ENCODE data around the gene PLEKHG4B. TPM values are rescaled to one million over a fixed set of nuclear protein-coding genes. Genes with fewer than 3 reads are reported as not detected.

The PLEKHG4B gene
- total RNA-seq, 4 donors from 2014 or later, result 5.5 to 10.9 (median 7.1) TPM

DNA sequence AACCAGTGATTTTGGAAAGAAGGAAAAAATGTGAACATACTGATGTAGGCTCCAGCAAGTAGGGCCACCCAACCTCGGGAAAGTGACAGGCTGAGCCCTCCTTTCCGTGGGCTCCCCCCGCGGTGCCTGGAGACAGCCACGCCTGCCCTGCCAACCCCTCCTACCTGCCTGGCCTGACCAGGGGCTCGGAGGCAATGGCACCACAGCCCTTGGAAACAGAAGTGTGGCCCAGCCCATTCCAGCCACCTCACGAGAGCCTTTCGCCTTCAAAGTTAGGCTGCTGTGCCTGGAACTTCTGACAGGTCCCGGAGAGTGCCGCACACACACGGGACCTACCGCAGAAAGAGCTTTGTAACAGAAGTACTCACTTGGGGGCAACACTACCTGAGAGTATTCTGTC, 49.8 kb downstream of the PLEKHG4B start:
- Histone ChIP-seq H3K4me1 (no peaks in the 10 kb centered on the region), H3K4me3 (replicated peaks in 1 of 3) (no peak overlapping the region), H3K36me3 (no peaks in the 10 kb centered on the region), H3K27ac (no peak overlapping the region), H3K9me3 (no peaks in the 10 kb centered on the region), H3K27me3 (no peaks in the 10 kb centered on the region)
- DNase-seq, result no peak
- 86 to 93% methylated on average over 11 to 12 of the region's 12 CpGs for WGBS, 2 donors
- TF ChIP-seq, protein P1, sequence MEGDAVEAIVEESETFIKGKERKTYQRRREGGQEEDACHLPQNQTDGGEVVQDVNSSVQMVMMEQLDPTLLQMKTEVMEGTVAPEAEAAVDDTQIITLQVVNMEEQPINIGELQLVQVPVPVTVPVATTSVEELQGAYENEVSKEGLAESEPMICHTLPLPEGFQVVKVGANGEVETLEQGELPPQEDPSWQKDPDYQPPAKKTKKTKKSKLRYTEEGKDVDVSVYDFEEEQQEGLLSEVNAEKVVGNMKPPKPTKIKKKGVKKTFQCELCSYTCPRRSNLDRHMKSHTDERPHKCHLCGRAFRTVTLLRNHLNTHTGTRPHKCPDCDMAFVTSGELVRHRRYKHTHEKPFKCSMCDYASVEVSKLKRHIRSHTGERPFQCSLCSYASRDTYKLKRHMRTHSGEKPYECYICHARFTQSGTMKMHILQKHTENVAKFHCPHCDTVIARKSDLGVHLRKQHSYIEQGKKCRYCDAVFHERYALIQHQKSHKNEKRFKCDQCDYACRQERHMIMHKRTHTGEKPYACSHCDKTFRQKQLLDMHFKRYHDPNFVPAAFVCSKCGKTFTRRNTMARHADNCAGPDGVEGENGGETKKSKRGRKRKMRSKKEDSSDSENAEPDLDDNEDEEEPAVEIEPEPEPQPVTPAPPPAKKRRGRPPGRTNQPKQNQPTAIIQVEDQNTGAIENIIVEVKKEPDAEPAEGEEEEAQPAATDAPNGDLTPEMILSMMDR (IDR thresholded peaks at IDR 0.05), result no peak
- no peak for TF ChIP-seq POLR2A (IDR thresholded peaks at IDR 0.05)
- intact Hi-C loops (cut with DNase I), result no loop called here

DNA sequence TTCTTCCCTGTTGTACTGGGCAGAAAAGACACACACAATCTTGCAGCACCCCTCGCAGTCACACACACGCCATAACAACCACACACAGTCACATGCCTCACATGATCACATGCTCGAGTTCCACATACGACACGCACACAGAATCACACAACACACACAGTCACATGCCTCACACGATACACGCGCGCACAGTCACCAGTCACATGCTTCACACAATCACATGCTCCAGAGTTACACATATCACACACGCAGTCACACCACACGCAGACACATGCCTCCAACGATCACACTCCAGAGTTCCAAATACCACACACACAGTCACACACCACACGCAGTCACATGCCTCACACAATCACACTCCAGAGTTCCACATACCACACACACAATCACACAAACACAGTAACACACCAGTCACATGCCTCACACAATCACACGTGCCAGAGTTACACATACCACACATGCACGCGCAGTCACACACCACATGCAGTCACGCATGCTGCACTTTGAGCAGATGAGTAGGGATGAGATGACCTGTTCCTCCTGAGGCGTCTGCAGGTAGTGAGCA, 50.4 kb downstream of the PLEKHG4B start:
- no peak overlapping the region for H3K4me3 ChIP-seq (replicated peaks in 1 of 3)
- no peaks in the 10 kb centered on the region for H3K9me3 ChIP-seq
- no peaks in the 10 kb centered on the region for H3K27me3 ChIP-seq
- DNase-seq, result no peak
- no peak for TF ChIP-seq POLR2A (IDR thresholded peaks at IDR 0.05)
- TF ChIP-seq, protein P1 (IDR thresholded peaks at IDR 0.05), result no peak
- intact Hi-C loops (cut with DNase I), result no loop called here
- peaks cover 0 to 4% of the 10 kb centered on the region in 2 donors for H3K36me3 ChIP-seq
- H3K4me1 ChIP-seq, result no peaks in the 10 kb centered on the region
- no peak overlapping the region for H3K27ac ChIP-seq
- WGBS, 2 donors, result 93 to 96% methylated on average over 18 of the region's 18 CpGs

DNA sequence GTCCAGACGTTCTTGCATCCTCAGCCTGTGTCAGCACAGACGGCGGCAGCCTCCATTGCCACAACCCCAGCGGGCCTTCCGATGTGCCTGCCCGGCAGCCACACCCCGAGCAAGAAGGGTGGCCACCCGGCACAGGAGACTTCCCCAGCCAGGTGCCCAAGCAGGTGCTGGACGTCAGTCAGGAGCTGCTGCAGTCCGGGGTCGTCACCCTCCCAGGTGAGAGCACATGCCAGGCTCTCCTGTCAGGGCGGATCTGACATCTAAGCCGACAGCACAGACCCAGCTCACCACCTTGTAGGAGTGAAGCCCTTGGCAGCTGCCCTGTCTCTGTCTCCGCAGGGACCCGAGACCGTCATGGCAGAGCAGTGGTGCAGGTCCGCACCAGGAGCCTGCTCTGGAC, 51.1 kb downstream of the PLEKHG4B start:
- Histone ChIP-seq H3K4me1 (no peaks in the 10 kb centered on the region), H3K4me3 (replicated peaks in 1 of 3) (no peak overlapping the region), H3K27ac (no peak overlapping the region), H3K36me3 (peaks cover 0 to 4% of the 10 kb centered on the region in 2 donors), H3K27me3 (no peaks in the 10 kb centered on the region), H3K9me3 (no peaks in the 10 kb centered on the region)
- DNase-seq, result no peak
- TF ChIP-seq, protein P1 (IDR thresholded peaks at IDR 0.05), result no peak
- no peak for TF ChIP-seq POLR2A (IDR thresholded peaks at IDR 0.05)
- intact Hi-C loops (cut with DNase I), result no loop called here
- whole genome bisulfite sequencing, 2 donors, result 93 to 94% methylated on average over 8 to 12 of the region's 17 CpGs

DNA sequence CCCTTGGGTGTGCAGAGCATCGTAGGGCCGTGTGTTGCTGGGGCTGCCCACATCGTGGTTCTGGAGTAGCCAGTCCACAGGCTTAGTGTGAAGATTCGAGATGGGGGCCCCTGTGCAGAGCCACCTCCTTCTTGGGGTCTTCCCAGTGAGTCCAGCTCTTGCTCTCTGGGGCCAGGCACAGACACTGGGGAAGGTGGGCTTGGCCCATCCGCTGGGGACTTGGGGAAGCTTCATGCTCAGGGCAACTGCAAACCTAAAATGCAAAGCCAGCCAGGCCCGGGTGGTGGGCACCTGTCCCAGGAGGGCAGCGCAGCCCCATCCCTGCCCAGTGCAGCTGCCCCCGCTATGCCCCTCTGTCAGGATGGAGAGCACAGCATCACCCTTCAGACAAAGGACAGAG, 53.0 kb downstream of the PLEKHG4B start:
- H3K9me3 ChIP-seq, result no peaks in the 10 kb centered on the region
- H3K36me3 ChIP-seq, result peaks cover 0 to 4% of the 10 kb centered on the region in 2 donors
- no peak overlapping the region for H3K4me3 ChIP-seq (replicated peaks in 1 of 3)
- intact Hi-C loops (cut with DNase I), result no loop called here
- H3K27me3 ChIP-seq, result no peaks in the 10 kb centered on the region
- no peak overlapping the region for H3K27ac ChIP-seq
- DNase-seq, result no peak
- no peaks in the 10 kb centered on the region for H3K4me1 ChIP-seq
- TF ChIP-seq POLR2A (IDR thresholded peaks at IDR 0.05), result no peak
- TF ChIP-seq, protein P1 (IDR thresholded peaks at IDR 0.05), result no peak
- 83% methylated on average over 5 of the region's 8 CpGs; no CpG with 5 or more reads in 1 of the 2 donors for WGBS, 2 donors

DNA sequence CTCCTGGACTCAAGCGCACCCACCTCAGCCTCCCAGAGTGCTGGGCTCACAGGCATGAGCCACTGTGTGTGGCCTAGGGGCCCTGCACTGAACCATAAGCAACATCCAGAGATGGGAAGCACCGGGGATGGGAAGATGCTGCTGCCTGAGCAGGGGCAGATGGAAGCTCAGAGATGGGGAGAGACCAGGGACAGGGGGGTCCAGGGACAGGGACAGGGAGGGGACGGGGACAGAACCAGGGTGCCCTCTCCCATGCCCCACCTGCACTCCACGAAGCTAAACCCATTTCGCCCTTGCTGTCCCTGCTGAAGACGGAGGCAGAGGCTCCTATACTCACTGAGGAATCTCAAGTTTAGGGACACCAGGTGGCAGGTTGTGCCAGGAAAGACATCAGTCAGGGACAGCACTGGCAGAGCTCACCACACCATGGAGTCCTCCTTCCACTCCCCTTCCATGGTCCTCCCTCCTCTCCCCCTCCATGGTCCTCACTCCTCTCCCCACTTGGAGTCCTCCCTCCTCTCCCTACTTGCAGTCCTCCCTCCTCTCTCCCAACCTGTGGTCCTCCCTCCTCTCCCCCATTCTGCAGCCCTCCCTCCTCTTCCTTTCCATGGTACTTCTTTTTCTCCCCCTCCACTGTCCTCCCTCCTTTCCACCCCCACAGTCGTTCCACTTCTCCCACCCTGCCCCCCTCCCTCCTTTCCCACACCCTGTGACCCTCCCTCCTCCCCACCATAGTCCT, 53.8 kb downstream of the PLEKHG4B start:
- no peak overlapping the region for H3K4me3 ChIP-seq (replicated peaks in 1 of 3)
- H3K9me3 ChIP-seq, result no peaks in the 10 kb centered on the region
- intact Hi-C loops (cut with DNase I), result no loop called here
- no peaks in the 10 kb centered on the region for H3K4me1 ChIP-seq
- 92 to 94% methylated on average over 7 of the region's 7 CpGs for WGBS, 2 donors
- peaks cover 0 to 4% of the 10 kb centered on the region in 2 donors for H3K36me3 ChIP-seq
- TF ChIP-seq, protein P1 (IDR thresholded peaks at IDR 0.05), result no peak
- no peak for TF ChIP-seq POLR2A (IDR thresholded peaks at IDR 0.05)
- H3K27ac ChIP-seq, result no peak overlapping the region
- DNase-seq, result no peak
- H3K27me3 ChIP-seq, result no peaks in the 10 kb centered on the region

All from thyroid gland (tissue), 4 donors.